PC-3 (cell line): ENCODE results near the gene FBXW9. TPM values are rescaled to one million over a fixed set of nuclear protein-coding genes. Genes with fewer than 3 reads are reported as not detected.

Source experiments
- ATAC-seq: fragments of 200-7000 bp; cut with Tn5 transposase; 2 replicates; pipeline ENCODE4 v1.9.1; 2020; ENCODE audit warnings: mild to moderate bottlenecking, moderate library complexity
- BruUV-seq: library from RNA; stranded (reverse); fragments of 400-500 nt; replicated peaks from 2 replicates; lab custom pipeline; 2021; lab: Mats Ljungman, UMichigan
- CTCF ChIA-PET: fragments of 300-600 bp; sonication (Branson Sonifier 250); formaldehyde crosslinking; loops from one replicate; lab custom pipeline; 2022; ENCODE audit warnings: antibody characterized with exemption; lab: Charles Lee
- POLR2A ChIA-PET: fragments of 300-600 bp; sonication (Branson Sonifier 250); formaldehyde crosslinking; loops from one replicate; lab custom pipeline; 2022; ENCODE audit warnings: antibody characterized with exemption; ENCODE audit not compliant: unreplicated experiment; lab: Charles Lee
- DNase-seq: peaks from one replicate; pipeline ENCODE4 v3.0.0-alpha.2; 2015
- H2AFZ ChIP-seq: fragments of 300-600 bp; sonication (generic); 2 replicates; pipeline ENCODE4 v1.6.0; 2016; ENCODE audit warnings: antibody characterized with exemption, low read length
- H3F3A ChIP-seq: fragments of 300-600 bp; sonication (generic); one replicate; pipeline ENCODE4 v1.6.0; 2017; ENCODE audit warnings: antibody characterized with exemption, low read length, control low read depth, mild to moderate bottlenecking; ENCODE audit not compliant: unreplicated experiment
- H3K27ac ChIP-seq: fragments of 300-600 bp; sonication (generic); 2 replicates; pipeline ENCODE4 v1.5.1; 2016; ENCODE audit warnings: mild to moderate bottlenecking, low read length
- H3K27me3 ChIP-seq: fragments of 300-600 bp; sonication (generic); 2 replicates; pipeline ENCODE4 v1.6.1; 2016; ENCODE audit warnings: low read length, mixed read lengths
- H3K36me3 ChIP-seq: fragments of 300-600 bp; sonication (generic); 2 replicates; pipeline ENCODE4 v1.6.1; 2016; ENCODE audit warnings: low read depth, mixed run types, low read length, mixed read lengths
- H3K4me1 ChIP-seq: fragments of 300-600 bp; sonication (generic); 2 replicates; pipeline ENCODE4 v1.5.1; 2016; ENCODE audit warnings: low read length; ENCODE audit not compliant: insufficient read depth
- H3K4me2 ChIP-seq: fragments of 300-600 bp; sonication (generic); 2 replicates; pipeline ENCODE4 v1.6.0; 2016; ENCODE audit warnings: low read length
- H3K4me3 ChIP-seq: fragments of 300-600 bp; sonication (generic); 2 replicates; pipeline ENCODE4 v1.5.1; 2016; ENCODE audit warnings: mild to moderate bottlenecking, low read length, mixed read lengths
- H3K79me2 ChIP-seq: fragments of 300-600 bp; sonication (generic); 2 replicates; pipeline ENCODE4 v1.6.1; 2017; ENCODE audit warnings: low read length, mixed read lengths
- H3K9ac ChIP-seq: fragments of 300-600 bp; sonication (generic); 2 replicates; pipeline ENCODE4 v1.6.0; 2016; ENCODE audit warnings: mild to moderate bottlenecking, low read length
- H3K9me2 ChIP-seq: fragments of 300-600 bp; sonication (generic); replicated peaks from 2 replicates; pipeline ENCODE4 v1.6.1; 2016; ENCODE audit warnings: mixed run types, low read length, mixed read lengths
- H3K9me3 ChIP-seq: fragments of 300-600 bp; sonication (generic); 2 replicates; pipeline ENCODE4 v1.6.1; 2016; ENCODE audit warnings: low read length, mixed read lengths
- H4K20me1 ChIP-seq: fragments of 300-600 bp; sonication (generic); 2 replicates; pipeline ENCODE4 v1.6.1; 2016; ENCODE audit warnings: low read length, mixed read lengths
- CTCF ChIP-seq: fragments of 300-600 bp; sonication (generic); conservative IDR thresholded peaks from 2 replicates; pipeline ENCODE4 v1.5.1; 2017; ENCODE audit warnings: antibody characterized with exemption, low read depth, mild to moderate bottlenecking, low read length
- EZH2 ChIP-seq: fragments of 300-600 bp; sonication (generic); IDR thresholded peaks from one replicate; pipeline ENCODE4 v1.6.1; 2017; ENCODE audit warnings: antibody characterized with exemption, mild to moderate bottlenecking, low read length; ENCODE audit not compliant: unreplicated experiment
- EZH2phosphoT487 ChIP-seq: fragments of 300-600 bp; sonication (generic); IDR thresholded peaks from 2 replicates; pipeline ENCODE4 v1.6.1; 2018; ENCODE audit warnings: mild to moderate bottlenecking, antibody characterized with exemption, low read length, borderline replicate concordance
- intact Hi-C: fragments of 100-400 bp; cut with micrococcal nuclease; formaldehyde crosslinking; loops from 2 replicates; pipeline ENCODE4 v1.9.0; 2023
- total RNA-seq: library from RNA; depleted of rRNA; stranded (reverse); fragments of >200 nt; gene quantifications from 2 replicates; pipeline ENCODE4 v1.2.3, GENCODE V29; 2014

The FBXW9 gene
- total RNA-seq, 1 experiment from 2014 or later, result 27.5 TPM

- Histone ChIP-seq H2AFZ (no peak overlapping the region), H3F3A (no peaks in the 10 kb centered on the region), H3K4me2 (no peak overlapping the region), H3K79me2 (peaks cover 14% of the 10 kb centered on the region), H3K4me3 (no peak overlapping the region), H3K36me3 (no peaks in the 10 kb centered on the region; the same call in none of the 2 replicates), H3K27me3 (no peaks in the 10 kb centered on the region), H3K27ac (no peak overlapping the region), H4K20me1 (no peaks in the 10 kb centered on the region), H3K9ac (no peak overlapping the region), H3K4me1 (peaks cover 15% of the 10 kb centered on the region), H3K9me3 (no peaks in the 10 kb centered on the region), H3K9me2 (no peaks in the 10 kb centered on the region)
- DNase-seq (no peak), ATAC-seq (no peak)
- CTCF ChIA-PET, result no interaction called here
- BruUV-seq, result no TSS peak
- POLR2A ChIA-PET, result no interaction called here
- intact Hi-C loops, result no loop called here
- TF ChIP-seq EZH2phosphoT487 (no peak), EZH2 (no peak), CTCF (no peak)
Measured at GRCh38 chr19:12692960-12693359, 3.5 kb downstream of the FBXW9 start.

GRCh38 chr19:12689581-12690216 is 6.7 kb downstream of the FBXW9 start:
- intact Hi-C loops, result no loop called here
- Histone ChIP-seq H3K4me2 (no peak overlapping the region), H3K27ac (no peak overlapping the region), H3K27me3 (no peaks in the 10 kb centered on the region), H2AFZ (no peak overlapping the region), H3K36me3 (no peaks in the 10 kb centered on the region; the same call in none of the 2 replicates), H3K9ac (no peak overlapping the region), H3K4me3 (no peak overlapping the region), H3F3A (no peaks in the 10 kb centered on the region), H3K9me2 (no peaks in the 10 kb centered on the region), H4K20me1 (no peaks in the 10 kb centered on the region), H3K4me1 (no peaks in the 10 kb centered on the region), H3K9me3 (no peaks in the 10 kb centered on the region), H3K79me2 (peaks cover 3% of the 10 kb centered on the region; the same call in 1 of the 2 replicates)
- BruUV-seq, result no TSS peak
- ATAC-seq (no peak), DNase-seq (no peak)
- ChIA-PET CTCF (no interaction called here), POLR2A (no interaction called here)
- TF ChIP-seq CTCF (no peak), EZH2phosphoT487 (no peak), EZH2 (no peak)

GRCh38 chr19:12689012-12689411 is 7.4 kb downstream of the FBXW9 start:
- no TSS peak for BruUV-seq
- no peaks in the 10 kb centered on the region for H3K4me1 ChIP-seq
- TF ChIP-seq EZH2, result no peak
- no peak for TF ChIP-seq EZH2phosphoT487
- no peak for TF ChIP-seq CTCF
- no peaks in the 10 kb centered on the region for H3F3A ChIP-seq
- no peak overlapping the region for H3K4me2 ChIP-seq
- H4K20me1 ChIP-seq, result no peaks in the 10 kb centered on the region
- no peak overlapping the region for H3K27ac ChIP-seq
- CTCF ChIA-PET, result no interaction called here
- ATAC-seq, result no peak
- no peak overlapping the region for H2AFZ ChIP-seq
- no peaks in the 10 kb centered on the region for H3K9me2 ChIP-seq
- no peaks in the 10 kb centered on the region for H3K79me2 ChIP-seq
- no peak for DNase-seq
- POLR2A ChIA-PET, result no interaction called here
- H3K4me3 ChIP-seq, result no peak overlapping the region
- no peaks in the 10 kb centered on the region for H3K9me3 ChIP-seq
- intact Hi-C loops, result no loop called here
- H3K27me3 ChIP-seq, result no peaks in the 10 kb centered on the region
- H3K36me3 ChIP-seq, result no peaks in the 10 kb centered on the region; the same call in none of the 2 replicates
- H3K9ac ChIP-seq, result no peak overlapping the region
